ENCODE measurements around the gene FGR. TPM values are rescaled to one million over a fixed set of nuclear protein-coding genes. Genes with fewer than 3 reads are reported as not detected.

The FGR gene
- polyA plus RNA-seq, 1 of the 3 experiments (the other 2 are of a cell fraction) = not detected

- peaks cover 94% of the 10 kb centered on the region for H3K79me2 ChIP-seq (ENCODE audit: insufficient read depth)
- H3F3A ChIP-seq (replicated peaks; ENCODE audit: insufficient read depth) = peaks cover 19% of the 10 kb centered on the region
- CTCF ChIA-PET = interaction anchor here (1.2 to 27.7 kb wide), 3 partner anchors 36 to 206 kb away, joined by 3 to 603 read pairs (median 3); partner anchors contain the start of gene IFI6
- no peaks in the 10 kb centered on the region for H3K27me3 ChIP-seq (ENCODE audit: insufficient read depth)
- TF ChIP-seq FOSL2 (IDR thresholded peaks at IDR 0.05; ENCODE audit: borderline replicate concordance, low read depth) = peak; percentile 72; the same call in 1 of the 2 replicates
- no peak for TF ChIP-seq TEAD4 (IDR thresholded peaks at IDR 0.05; ENCODE audit: borderline replicate concordance, insufficient read depth)
- TF ChIP-seq TAF1 (IDR thresholded peaks at IDR 0.05; ENCODE audit: borderline replicate concordance, low read depth, low read length) = no peak
- TF ChIP-seq TCF12 (IDR thresholded peaks at IDR 0.05) = peak; percentile 69; the same call in 1 of the 2 replicates
- TF ChIP-seq REST (IDR thresholded peaks at IDR 0.05; ENCODE audit: low read depth, low read length) = no peak
- peak in 1 of 2 experiments; percentile 58; a peak in 1 of 4 replicates for TF ChIP-seq EP300 (IDR thresholded peaks at IDR 0.05; ENCODE audit: borderline replicate concordance in 1 of 2, low read depth in 1 of 2, low read length in 1 of 2)
- no peak for TF ChIP-seq FOXJ3 (CRISPR knock-in tag; IDR thresholded peaks at IDR 0.05)
- TF ChIP-seq RFX5 (IDR thresholded peaks at IDR 0.05; ENCODE audit: low read length) = no peak
- peak; percentile 41; the same call in 1 of the 2 replicates for TF ChIP-seq MAX (IDR thresholded peaks at IDR 0.05; ENCODE audit: low read depth)
- TF ChIP-seq PBX3 (IDR thresholded peaks at IDR 0.05) = peak; percentile 42
- 0 out of 2 replicates have a peak, but pooled peaks have one; percentile 29 for TF ChIP-seq NFIC (IDR thresholded peaks at IDR 0.05; ENCODE audit: borderline replicate concordance)
- peak; percentile 46; the same call in 1 of the 2 replicates for TF ChIP-seq JUND (IDR thresholded peaks at IDR 0.05)
- H3K9me3 ChIP-seq = no peaks in the 10 kb centered on the region
- DNase-seq = no peak
- H3K4me2 ChIP-seq = peak overlapping the region; percentile 100
- 2% methylated on average over 6 of the region's 6 CpGs for WGBS (ENCODE audit: low lambda C conversion rate)
- peaks cover 66 to 77% of the 10 kb centered on the region in 2 experiments for H3K4me1 ChIP-seq (ENCODE audit: control insufficient read depth in 1 of 2, insufficient read depth in 2 of 2, low read depth in 1 of 2, low read length in 1 of 2)
- no peaks in the 10 kb centered on the region for H3K9me2 ChIP-seq
- no peaks in the 10 kb centered on the region for H3K36me3 ChIP-seq (replicated peaks in 1 of 2; ENCODE audit: control insufficient read depth in 1 of 2, insufficient read depth in 2 of 2, low read length in 1 of 2)
- peak overlapping the region; percentile 23; the same call in 1 of the 2 replicates for H3K9ac ChIP-seq
- POLR2A ChIA-PET = interaction anchor here (1.9 kb wide), 1 partner anchor 9 kb away, joined by 6 read pairs; no protein-coding TSS in a partner anchor
- H4K20me1 ChIP-seq (ENCODE audit: insufficient read depth) = peaks cover 81% of the 10 kb centered on the region
- H3K27ac ChIP-seq (ENCODE audit: low read depth in 2 of 2, low read length in 1 of 2) = peak overlapping the region; percentile 60 to 61
- H3K4me3 ChIP-seq (ENCODE audit: low read depth in 2 of 2, low read length in 1 of 2) = peak overlapping the region in 1 of 2 experiments; percentile 33; a peak in 2 of 4 replicates
- H2AFZ ChIP-seq (ENCODE audit: low read depth) = no peak overlapping the region
Observed at GRCh38 chr1:27598902-27599528, 36.0 kb downstream of the FGR start.
